CD8-positive, alpha-beta memory T cell (primary cell): Measurements from ENCODE around the gene TESK2. TPM values are rescaled to one million over a fixed set of nuclear protein-coding genes. Genes with fewer than 3 reads are reported as not detected.
"Not testable (repeated sequence)": the region's sequence is repeated elsewhere in the genome, so short reads cannot be mapped to it uniquely, and the experiment has no call there.

ENCODE experiments used
- CTCF ChIA-PET: fragments of 350-600 bp; sonication (Branson Sonifier 250); formaldehyde crosslinking; loops from one replicate; lab custom pipeline; 2021; ENCODE audit warnings: antibody characterized with exemption; lab: Charles Lee
- POLR2A ChIA-PET: fragments of 350-600 bp; sonication (Branson Sonifier 250); formaldehyde crosslinking; loops from one replicate; lab custom pipeline; 2021; ENCODE audit warnings: antibody characterized with exemption; lab: Charles Lee
- DNase-seq, 5 donors: peaks; one replicate each; pipeline versions ENCODE4 v3.0.0 to v3.0.0-alpha.2; 2020 to 2022; ENCODE audit warnings: mixed read lengths in 1 of 5
- H3K27ac ChIP-seq: one replicate; pipeline ENCODE4 v1.7.0; 2013; ENCODE audit warnings: low read depth, mild to moderate bottlenecking, low read length, moderate library complexity
- H3K27me3 ChIP-seq: 2 replicates; pipeline ENCODE4 v1.7.0; 2013; ENCODE audit warnings: low read length, mild to moderate bottlenecking; ENCODE audit not compliant: insufficient read depth, poor library complexity, severe bottlenecking
- H3K36me3 ChIP-seq: 2 replicates; pipeline ENCODE4 v1.7.0; 2013; ENCODE audit warnings: mild to moderate bottlenecking, low read length, moderate library complexity; ENCODE audit not compliant: insufficient read depth
- H3K4me1 ChIP-seq: 2 replicates; pipeline ENCODE4 v1.7.0; 2013; ENCODE audit warnings: mild to moderate bottlenecking, low read length, moderate library complexity; ENCODE audit not compliant: insufficient read depth
- H3K4me3 ChIP-seq: 2 replicates; pipeline ENCODE4 v1.7.0; 2013; ENCODE audit warnings: mild to moderate bottlenecking, low read length
- H3K9me3 ChIP-seq: 2 replicates; pipeline ENCODE4 v1.7.0; 2013; ENCODE audit warnings: mild to moderate bottlenecking, low read length
- H3K27ac Mint-ChIP-seq, 8 donors: one replicate each; pipeline ENCODE4 v1.8.0; 2020 to 2021; ENCODE audit warnings: mixed read lengths in 8 of 8, mild to moderate bottlenecking in 6 of 8, inconsistent platforms in 3 of 8, moderate library complexity in 3 of 8
- H3K27me3 Mint-ChIP-seq, 2 donors: one replicate each; pipeline ENCODE4 v1.8.0; 2020 to 2021; ENCODE audit warnings: mixed read lengths in 2 of 2, mild to moderate bottlenecking in 1 of 2, moderate library complexity in 1 of 2
- H3K36me3 Mint-ChIP-seq, 3 donors: one replicate each; pipeline ENCODE4 v1.8.0; 2020 to 2021; ENCODE audit warnings: mixed read lengths in 3 of 3, inconsistent platforms in 1 of 3, mild to moderate bottlenecking in 1 of 3
- H3K4me1 Mint-ChIP-seq, 3 donors: one replicate each; pipeline ENCODE4 v1.8.0; 2020 to 2021; ENCODE audit warnings: mixed read lengths in 3 of 3, inconsistent platforms in 1 of 3, mild to moderate bottlenecking in 1 of 3
- H3K4me3 Mint-ChIP-seq, 7 donors: one replicate each; pipeline ENCODE4 v1.8.0; 2020 to 2021; ENCODE audit warnings: mixed read lengths in 7 of 7, mild to moderate bottlenecking in 6 of 7, moderate library complexity in 4 of 7, inconsistent platforms in 2 of 7
- H3K9me3 Mint-ChIP-seq, 5 donors: one replicate each; pipeline ENCODE4 v1.8.0; 2020 to 2022; ENCODE audit warnings: mixed read lengths in 5 of 5, mild to moderate bottlenecking in 3 of 5, moderate library complexity in 2 of 5, inconsistent platforms in 1 of 5
- polyA plus RNA-seq: library from polyadenylated mRNA; unstranded; fragments of 300-500 nt; fragmentation: Illumina TruSeq; gene quantifications from one replicate; pipeline ENCODE4 v1.2.3, GENCODE V29; 2021
- total RNA-seq, 2 experiments: library from RNA; stranded (reverse); gene quantifications; one replicate each; pipeline ENCODE4 v1.2.3, GENCODE V29; 2021

TESK2 gene
- total and polyA plus RNA-seq, 3 experiments from 2014 or later, result 2.9 to 3.6 (median 3.1) TPM

- peak overlapping the region in 3 of 8 donors; percentile 8 to 62 (median 58) for H3K27ac Mint-ChIP-seq
- Histone ChIP-seq H3K9me3 (no peaks in the 10 kb centered on the region), H3K27ac (no peak overlapping the region), H3K27me3 (no peaks in the 10 kb centered on the region), H3K36me3 (peaks cover 44% of the 10 kb centered on the region), H3K4me1 (peaks cover 19% of the 10 kb centered on the region), H3K4me3 (no peak overlapping the region)
- CTCF ChIA-PET, result interaction anchor here (0.8 to 0.9 kb wide), 2 partner anchors 53 to 54 kb away, joined by 3 read pairs; no protein-coding TSS in a partner anchor
- peaks cover 0 to 71% (median 16%) of the 10 kb centered on the region in 3 donors for H3K36me3 Mint-ChIP-seq
- no peak for DNase-seq
- peak overlapping the region in 1 of 7 donors; percentile 26 for H3K4me3 Mint-ChIP-seq
- POLR2A ChIA-PET, result no interaction called here
- H3K9me3 Mint-ChIP-seq, result no peaks in the 10 kb centered on the region
- H3K27me3 Mint-ChIP-seq, result no peaks in the 10 kb centered on the region
- peaks cover 12 to 28% (median 24%) of the 10 kb centered on the region in 3 donors for H3K4me1 Mint-ChIP-seq
Measured at GRCh38 chr1:45516036-45516435, 25.1 kb upstream of the TESK2 start.

- POLR2A ChIA-PET, H3K4me3 ChIP-seq, H3K4me1 ChIP-seq, H3K9me3 Mint-ChIP-seq, H3K27ac ChIP-seq, H3K9me3 ChIP-seq, DNase-seq, H3K4me3 Mint-ChIP-seq, H3K27me3 ChIP-seq, H3K27me3 Mint-ChIP-seq: not testable (repeated sequence)
- H3K36me3 ChIP-seq, result peaks cover 60% of the 10 kb centered on the region
- H3K27ac Mint-ChIP-seq, result peak overlapping the region in 3 of 8 donors; percentile 27 to 92 (median 36)
- H3K4me1 Mint-ChIP-seq, result peaks cover 1 to 15% (median 6%) of the 10 kb centered on the region in 3 donors
- CTCF ChIA-PET, result interaction anchor here (1.5 to 3.8 kb wide), 7 partner anchors 8 to 499 kb away, joined by 3 to 101 read pairs (median 5); partner anchors contain the start of gene PRDX1
- peaks cover 5 to 84% (median 22%) of the 10 kb centered on the region in 3 donors for H3K36me3 Mint-ChIP-seq
Measured at GRCh38 chr1:45513532-45514260, 22.7 kb upstream of the TESK2 start.

DNA sequence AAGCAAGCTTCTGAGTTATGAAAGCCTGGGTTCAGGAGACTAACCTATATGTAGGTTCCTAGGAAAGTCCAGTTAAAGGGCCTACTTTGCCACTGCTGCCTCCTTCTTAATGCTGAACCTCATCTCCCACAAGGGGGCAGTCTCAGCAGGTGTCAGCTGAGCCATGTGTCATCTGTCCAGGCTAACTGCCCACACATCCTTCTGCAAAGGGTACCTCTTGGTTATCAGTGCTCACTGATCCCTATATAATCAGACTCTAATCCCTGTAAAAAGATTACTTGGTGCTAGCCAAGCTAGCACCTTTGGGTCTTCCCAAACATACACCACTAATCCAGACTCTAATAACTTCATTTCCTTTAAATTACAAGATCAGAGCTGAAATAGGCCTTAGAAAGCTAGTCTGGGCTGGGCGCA lies 21.7 kb upstream of the TESK2 start:
- Histone ChIP-seq H3K9me3 (no peaks in the 10 kb centered on the region), H3K27ac (no peak overlapping the region), H3K4me3 (no peak overlapping the region), H3K36me3 (peaks cover 64% of the 10 kb centered on the region), H3K4me1 (no peaks in the 10 kb centered on the region), H3K27me3 (no peaks in the 10 kb centered on the region)
- H3K36me3 Mint-ChIP-seq, result peaks cover 5 to 90% (median 22%) of the 10 kb centered on the region in 3 donors
- H3K27ac Mint-ChIP-seq, result peak overlapping the region in 3 of 8 donors; percentile 42 to 82 (median 51)
- H3K4me1 Mint-ChIP-seq, result peaks cover 0 to 12% (median 3%) of the 10 kb centered on the region in 3 donors
- peak; percentile 24 to 65 (median 44) for DNase-seq
- no peaks in the 10 kb centered on the region for H3K27me3 Mint-ChIP-seq
- CTCF ChIA-PET, result interaction anchor here (0.6 to 3.8 kb wide), 19 partner anchors 9 to 498 kb away, joined by 3 to 101 read pairs (median 4); partner anchors contain the start of genes CCDC163, MMACHC and PRDX1
- POLR2A ChIA-PET, result interaction anchor here (0.7 to 2.0 kb wide), 2 partner anchors 9 to 381 kb away, joined by 3 to 10 read pairs; partner anchors contain the start of gene PRDX1
- H3K4me3 Mint-ChIP-seq, result no peak overlapping the region
- no peaks in the 10 kb centered on the region for H3K9me3 Mint-ChIP-seq

DNA sequence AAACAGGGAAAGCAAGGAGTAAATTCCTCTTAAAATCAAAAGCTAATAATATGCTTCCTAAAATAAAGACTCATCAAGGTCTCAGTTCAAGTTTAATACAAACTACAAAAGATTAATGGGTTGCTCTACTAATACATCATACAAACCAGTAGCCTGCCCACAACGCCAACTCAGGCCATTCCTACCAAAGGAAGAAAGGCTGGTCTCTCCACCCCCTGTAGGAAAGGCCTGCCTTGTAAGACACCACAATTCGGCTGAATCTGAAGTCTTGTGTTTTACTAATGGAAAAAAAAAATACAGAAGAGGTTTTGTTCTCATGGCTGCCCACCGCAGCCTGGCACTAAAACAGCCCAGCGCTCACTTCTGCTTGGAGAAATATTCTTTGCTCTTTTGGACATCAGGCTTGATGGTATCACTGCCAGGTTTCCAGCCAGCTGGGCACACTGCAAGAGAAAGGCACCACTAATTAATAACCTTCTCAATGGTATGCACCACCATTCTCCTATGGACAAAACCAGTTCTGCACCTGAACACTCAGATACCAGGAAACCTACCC lies 20.1 kb upstream of the TESK2 start:
- Histone ChIP-seq H3K27me3 (no peaks in the 10 kb centered on the region), H3K4me3 (no peak overlapping the region), H3K4me1 (no peaks in the 10 kb centered on the region), H3K27ac (no peak overlapping the region), H3K36me3 (peaks cover 53% of the 10 kb centered on the region), H3K9me3 (no peaks in the 10 kb centered on the region)
- Mint-ChIP-seq H3K9me3 (no peaks in the 10 kb centered on the region), H3K4me3 (no peak overlapping the region), H3K27me3 (no peaks in the 10 kb centered on the region), H3K36me3 (peaks cover 5 to 79% (median 16%) of the 10 kb centered on the region in 3 donors), H3K27ac (peak overlapping the region in 4 of 8 donors; percentile 13 to 64 (median 42)), H3K4me1 (peaks cover 0 to 6% (median 0%) of the 10 kb centered on the region in 3 donors)
- DNase-seq, result no peak
- POLR2A ChIA-PET, result interaction anchor here (0.6 to 1.0 kb wide), 2 partner anchors 11 to 72 kb away, joined by 3 read pairs; partner anchors contain the start of genes CCDC163 and MMACHC
- CTCF ChIA-PET, result interaction anchor here (1.2 to 3.8 kb wide), 9 partner anchors 10 to 726 kb away, joined by 3 to 101 read pairs (median 4); partner anchors contain the start of gene PRDX1

- CTCF ChIA-PET, result interaction anchor here (1.5 to 3.8 kb wide), 4 partner anchors 11 to 208 kb away, joined by 4 to 101 read pairs (median 16); partner anchors contain the start of gene PRDX1
- no peak overlapping the region for H3K27ac ChIP-seq
- Mint-ChIP-seq H3K4me3 (no peak overlapping the region), H3K36me3 (peaks cover 5 to 72% (median 10%) of the 10 kb centered on the region in 3 donors), H3K27me3 (no peaks in the 10 kb centered on the region), H3K27ac (peak overlapping the region in 3 of 8 donors; percentile 23 to 64 (median 44)), H3K4me1 (no peaks in the 10 kb centered on the region), H3K9me3 (no peaks in the 10 kb centered on the region)
- H3K36me3 ChIP-seq, result peaks cover 49% of the 10 kb centered on the region
- POLR2A ChIA-PET, result interaction anchor here (1.0 kb wide), 1 partner anchor 73 kb away, joined by 3 read pairs; no protein-coding TSS in a partner anchor
- H3K27me3 ChIP-seq, result no peaks in the 10 kb centered on the region
- no peak overlapping the region for H3K4me3 ChIP-seq
- H3K4me1 ChIP-seq, result no peaks in the 10 kb centered on the region
- no peaks in the 10 kb centered on the region for H3K9me3 ChIP-seq
- no peak for DNase-seq
Measured at GRCh38 chr1:45510036-45510971, 19.3 kb upstream of the TESK2 start.

- no peaks in the 10 kb centered on the region for H3K4me1 ChIP-seq
- H3K36me3 Mint-ChIP-seq, result peaks cover 5 to 54% (median 6%) of the 10 kb centered on the region in 3 donors
- POLR2A ChIA-PET, result interaction anchor here (0.8 kb wide), 1 partner anchor 9 kb away, joined by 3 read pairs; the partner anchor contains the start of genes CCDC163 and MMACHC
- H3K27me3 ChIP-seq, result no peaks in the 10 kb centered on the region
- CTCF ChIA-PET, result no interaction called here
- no peak overlapping the region for H3K27ac ChIP-seq
- H3K27ac Mint-ChIP-seq, result peak overlapping the region in 5 of 8 donors; percentile 14 to 76 (median 58)
- no peaks in the 10 kb centered on the region for H3K9me3 Mint-ChIP-seq
- no peaks in the 10 kb centered on the region for H3K27me3 Mint-ChIP-seq
- no peak overlapping the region for H3K4me3 ChIP-seq
- H3K4me3 Mint-ChIP-seq, result no peak overlapping the region
- no peaks in the 10 kb centered on the region for H3K9me3 ChIP-seq
- no peaks in the 10 kb centered on the region for H3K4me1 Mint-ChIP-seq
- peaks cover 34% of the 10 kb centered on the region for H3K36me3 ChIP-seq
- DNase-seq, result no peak
Measured at GRCh38 chr1:45508295-45509151, 17.6 kb upstream of the TESK2 start.
